IPS DF 4.7 (cell line): ENCODE data around the gene SNX9.
A peak's percentile ranks its signal among the peaks of the same experiment; 100 is the strongest.
"Not testable (repeated sequence)": the region's sequence is repeated elsewhere in the genome, so short reads cannot be mapped to it uniquely, and the experiment has no call there.

Experiments used
- DNase-seq: peaks from one replicate; pipeline ENCODE4 v3.0.0-alpha.2; 2013; ENCODE audit warnings: low spot score; ENCODE audit errors: extremely low read depth

Gene SNX9

DNA sequence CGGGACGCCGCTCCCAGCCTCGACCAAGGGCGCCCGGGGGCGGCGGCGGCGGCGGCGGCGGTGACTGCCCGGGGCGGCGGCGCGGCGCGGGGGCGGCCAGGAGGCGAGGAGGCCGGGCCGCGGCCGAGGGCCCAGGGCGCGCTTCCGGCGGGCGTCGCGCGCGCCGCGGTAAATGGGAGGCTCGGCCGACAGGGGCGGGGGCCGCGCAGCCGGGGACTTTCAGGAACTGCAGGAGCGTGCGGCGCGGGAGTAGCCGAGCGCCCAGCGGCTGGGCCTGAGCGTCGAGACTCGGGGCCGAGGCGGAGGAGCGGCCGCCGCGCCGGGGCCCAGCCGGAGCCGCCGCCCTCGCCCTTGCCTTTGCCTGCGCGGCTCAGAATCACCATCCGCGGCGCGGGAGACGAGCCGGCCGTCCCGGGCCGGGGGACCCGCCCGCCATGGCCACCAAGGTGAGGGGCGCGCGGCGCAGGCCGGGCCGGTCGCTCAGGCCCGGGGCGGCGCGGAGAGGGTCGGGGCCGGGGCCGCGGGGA, at the start of gene SNX9:
Gene SNX9 (plus strand): TSS at position 246 of the 527 bp plus-strand sequence. CDS start 189 bp downstream, at position 435.
- DNase-seq = no peak

DNA sequence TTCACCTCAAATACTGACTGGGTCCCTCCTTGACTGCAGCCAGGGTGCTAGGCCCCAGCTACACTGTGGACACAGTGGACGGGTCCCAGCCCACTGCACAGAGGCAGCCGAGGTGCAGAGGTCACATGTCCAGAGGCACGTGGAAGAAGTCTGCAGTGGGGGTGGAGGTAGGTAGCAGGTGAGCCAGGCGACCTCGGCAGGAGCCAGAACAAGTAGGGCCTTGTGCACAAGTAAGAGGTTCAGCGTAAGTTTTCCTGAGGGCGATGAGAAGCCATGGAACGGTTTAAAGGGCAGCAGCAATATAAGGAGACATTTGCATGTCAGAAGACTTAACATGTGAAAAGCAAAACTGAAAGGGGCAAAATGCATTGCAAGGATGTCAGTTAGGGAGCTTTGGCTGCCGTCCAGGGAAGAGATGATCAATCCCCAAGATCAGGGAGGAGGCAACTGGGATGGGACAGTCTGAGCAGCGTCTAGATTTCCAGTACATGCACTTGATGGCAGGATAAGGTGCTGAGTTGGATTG, 49.7 kb upstream of the SNX9 start:
- DNase-seq = no peak

DNA sequence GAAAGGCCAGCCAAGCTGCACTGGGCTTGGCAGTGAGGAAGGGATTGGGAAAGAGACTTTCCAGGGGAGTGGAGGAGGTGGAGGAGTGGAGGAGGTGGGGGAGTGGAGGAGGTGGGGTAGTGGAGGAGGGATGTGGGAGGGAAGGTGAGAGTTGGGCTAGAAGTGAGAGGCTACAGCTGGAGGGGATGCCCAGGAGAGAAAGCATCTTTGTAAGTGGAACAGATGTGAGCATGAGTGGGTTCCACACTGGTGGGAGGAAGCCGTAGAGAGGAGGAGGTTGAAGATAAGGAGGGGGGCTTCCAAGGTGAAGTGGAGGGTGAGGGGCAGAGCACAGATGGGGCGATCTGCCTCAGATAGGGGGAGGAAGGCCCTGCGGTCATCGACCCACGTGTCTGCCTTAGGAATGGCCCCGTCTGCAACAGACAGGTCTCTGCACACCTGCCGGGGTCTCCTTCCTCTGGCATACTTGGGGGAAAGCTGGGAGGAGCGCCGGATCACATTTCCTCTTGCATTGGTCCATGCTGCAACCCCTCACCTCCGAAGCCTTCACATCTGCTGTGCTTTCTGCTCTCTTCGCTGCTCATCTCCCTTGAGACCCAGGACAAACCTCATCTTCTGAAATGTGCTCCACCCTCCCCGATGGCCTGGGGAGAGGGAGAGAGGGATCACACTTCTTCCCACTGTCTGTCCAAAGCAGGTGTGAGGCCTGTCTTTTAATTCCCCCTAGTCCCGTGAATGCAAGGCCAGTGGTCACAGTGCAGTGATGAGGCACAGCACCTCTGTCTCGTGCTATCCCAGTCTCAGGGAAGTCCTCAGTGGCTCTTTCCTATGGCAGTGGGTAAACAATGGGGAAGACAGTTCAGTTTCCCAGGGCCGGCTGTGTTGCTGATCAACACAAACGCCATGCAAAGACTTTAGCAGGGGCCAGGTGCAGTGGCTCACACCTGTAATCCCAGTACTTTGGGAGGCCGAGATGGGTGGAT, 48.6 kb upstream of the SNX9 start:
- DNase-seq = no peak

DNA sequence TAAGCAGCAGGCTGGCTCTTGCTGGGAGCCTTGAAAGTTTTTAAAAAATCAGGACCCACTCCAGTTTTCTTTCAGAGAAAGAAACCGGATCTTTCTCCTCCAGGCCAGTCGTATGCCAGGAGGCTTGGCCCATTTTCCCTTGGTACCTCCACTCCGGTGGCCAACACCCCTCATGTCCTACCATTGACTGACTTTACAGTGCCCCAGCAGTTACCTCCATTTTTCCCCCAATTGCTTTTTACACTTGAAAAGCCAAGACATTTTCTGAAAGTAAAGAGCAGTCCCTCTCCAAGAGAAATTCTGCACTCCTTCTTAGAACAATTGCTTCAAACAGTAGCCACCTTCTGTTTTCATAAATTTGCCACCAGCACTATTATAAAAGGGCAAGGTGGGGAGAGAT, 47.7 kb upstream of the SNX9 start:
- DNase-seq = no peak

DNA sequence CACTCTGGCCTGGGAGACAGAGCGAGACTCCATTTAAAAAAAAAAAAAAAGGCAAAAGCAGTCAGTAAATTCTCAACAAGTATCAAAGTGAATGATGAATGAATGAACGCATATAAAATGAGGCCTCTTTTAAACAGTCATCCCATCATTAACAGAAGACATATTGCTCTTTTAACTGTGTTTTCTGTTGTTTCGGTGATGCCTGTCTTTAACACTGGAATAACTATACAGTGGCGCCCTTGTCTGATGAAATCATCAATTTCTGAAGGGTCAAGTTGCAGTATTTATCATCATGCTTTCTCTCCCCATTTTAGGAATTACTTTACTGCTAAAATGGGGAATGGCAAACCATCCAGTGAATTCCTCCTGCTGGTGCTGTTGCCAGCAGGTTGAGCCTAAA, 45.7 kb upstream of the SNX9 start:
- no peak for DNase-seq

DNA sequence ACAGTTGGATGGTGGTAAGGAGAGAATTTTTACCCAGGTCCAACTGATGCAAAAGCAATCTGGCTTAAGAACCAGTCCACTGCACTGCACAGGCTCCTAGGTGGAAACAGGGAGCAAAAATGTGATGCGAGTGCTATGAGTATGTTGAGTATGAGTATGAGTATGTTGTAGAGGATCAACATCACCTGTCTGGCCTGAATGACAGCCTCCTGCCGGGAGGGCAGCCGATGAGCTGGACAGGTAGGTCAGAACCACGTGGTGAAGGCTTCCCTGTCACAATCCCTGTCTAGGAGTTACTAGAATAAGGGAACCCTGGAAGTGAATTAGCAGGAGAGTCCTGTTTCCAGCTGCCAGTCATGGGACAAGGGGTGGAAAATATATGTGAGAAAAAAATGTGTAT, 44.3 kb upstream of the SNX9 start:
- DNase-seq = no peak

DNA sequence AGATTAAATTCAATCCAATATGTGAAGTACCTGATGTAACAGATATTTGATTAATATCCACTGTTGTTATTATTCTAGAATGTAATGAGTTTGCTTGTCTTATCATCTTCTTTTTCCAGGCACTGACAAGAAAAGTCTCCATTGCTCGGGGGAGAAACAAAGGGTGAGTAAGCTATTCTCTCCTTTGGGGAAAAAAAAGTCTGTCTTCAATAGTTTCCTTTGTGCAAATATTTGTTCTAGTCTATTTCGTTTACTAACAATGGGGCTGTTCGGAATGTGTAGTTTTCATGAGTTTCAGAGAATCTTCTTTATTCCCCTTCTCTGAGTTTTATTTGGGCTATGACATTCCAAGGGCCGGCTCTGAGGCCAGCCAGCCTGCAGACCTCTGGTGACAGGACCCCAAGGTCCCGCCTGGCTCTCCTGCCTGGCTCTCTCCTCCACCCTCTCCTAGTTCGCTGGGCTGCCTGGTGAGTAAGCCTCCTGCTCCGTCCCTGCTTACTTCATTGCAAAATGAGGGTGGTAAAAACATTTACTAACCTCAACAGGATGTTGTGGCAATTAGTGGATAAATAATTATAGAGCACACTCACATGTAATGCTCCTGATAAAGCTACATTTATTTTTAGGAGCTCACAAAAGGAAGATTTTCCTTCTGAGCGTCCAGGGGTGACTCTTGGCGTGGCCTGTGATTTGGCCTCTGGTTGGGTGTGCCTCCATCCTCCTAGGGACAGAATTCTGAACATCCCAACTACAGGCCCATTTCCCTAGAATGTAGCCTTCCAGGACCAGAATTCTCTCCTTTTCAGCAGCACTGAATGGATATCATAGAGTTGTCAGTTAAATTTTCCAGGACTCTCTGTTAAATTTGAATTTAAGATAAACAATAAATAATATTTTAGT, 43.1 kb upstream of the SNX9 start:
- no peak for DNase-seq

DNA sequence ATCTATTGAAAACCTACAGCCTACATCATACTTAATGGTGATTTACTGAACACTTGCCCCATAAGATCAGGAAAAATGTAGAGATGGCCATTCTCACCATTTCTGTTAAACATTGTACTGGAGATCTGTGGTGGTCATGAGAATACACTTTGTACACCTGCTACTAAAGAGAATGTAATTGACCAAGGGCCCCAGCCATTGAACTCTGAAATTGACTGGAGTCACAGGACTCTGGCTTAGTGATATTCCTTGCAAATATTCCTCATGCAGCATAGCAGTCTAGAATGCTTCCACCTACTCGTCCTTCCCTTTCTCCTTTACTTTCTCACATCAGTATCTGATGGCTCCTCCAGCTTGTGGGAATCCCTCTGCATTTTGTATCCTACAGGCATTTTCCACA, 37.4 kb upstream of the SNX9 start:
- no peak for DNase-seq

DNA sequence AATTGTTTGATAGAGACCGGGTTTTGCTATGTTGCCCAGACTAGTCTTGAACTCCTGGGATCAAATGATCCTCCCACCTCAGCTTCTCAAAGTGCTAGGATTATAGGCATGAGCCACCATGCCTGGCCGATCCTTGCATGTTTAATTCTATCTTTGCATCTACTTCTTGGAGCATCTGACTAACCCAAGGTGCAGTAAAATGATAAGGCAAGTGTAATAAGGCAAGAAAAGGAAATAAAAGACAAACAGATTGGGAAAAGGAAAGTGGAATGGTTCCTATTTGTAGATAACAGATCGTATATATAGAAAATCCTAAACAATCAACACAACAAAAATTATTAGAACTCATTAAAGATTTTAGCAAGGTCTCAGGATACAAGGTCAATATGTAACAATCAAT, 36.8 kb upstream of the SNX9 start:
- no peak for DNase-seq

DNA sequence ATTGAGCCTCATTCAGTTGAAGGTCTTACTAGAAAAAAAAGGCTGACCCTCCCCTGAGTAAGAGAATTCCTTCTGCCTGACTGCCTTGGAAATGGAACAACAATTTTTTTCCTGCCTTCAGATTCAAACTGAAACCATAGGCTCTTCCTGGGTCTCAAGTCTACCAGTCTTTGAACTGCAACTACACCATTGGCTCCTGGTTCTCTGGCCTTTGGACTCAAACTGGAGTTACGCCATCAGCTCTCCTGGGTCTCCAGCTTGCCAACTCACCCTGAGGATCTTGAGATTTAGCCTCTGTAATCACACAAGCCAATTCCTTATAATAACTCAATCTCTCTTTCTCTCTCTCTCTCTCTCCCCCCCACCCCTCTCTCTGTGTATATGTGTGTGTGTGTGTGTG, 36.0 kb upstream of the SNX9 start:
- DNase-seq = no peak

DNA sequence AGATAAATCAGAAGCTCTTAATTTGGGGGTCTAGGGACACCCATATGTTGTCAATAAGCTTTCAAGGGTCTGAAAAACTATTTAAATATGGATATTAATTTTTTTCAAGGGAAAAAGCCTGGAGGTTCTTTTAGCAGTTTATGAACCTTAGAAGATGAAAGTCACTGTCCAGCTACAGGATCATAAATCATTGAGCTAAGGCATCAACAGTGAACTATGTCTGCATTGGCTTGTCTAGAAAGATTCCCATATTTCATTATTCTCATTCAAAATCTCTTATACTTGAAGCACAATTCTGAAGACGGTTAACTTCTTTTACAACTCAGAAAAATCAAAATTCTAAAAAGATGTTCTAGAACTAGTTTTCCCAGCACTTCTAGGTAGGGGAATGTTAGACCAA, 34.9 kb upstream of the SNX9 start:
- no peak for DNase-seq

DNA sequence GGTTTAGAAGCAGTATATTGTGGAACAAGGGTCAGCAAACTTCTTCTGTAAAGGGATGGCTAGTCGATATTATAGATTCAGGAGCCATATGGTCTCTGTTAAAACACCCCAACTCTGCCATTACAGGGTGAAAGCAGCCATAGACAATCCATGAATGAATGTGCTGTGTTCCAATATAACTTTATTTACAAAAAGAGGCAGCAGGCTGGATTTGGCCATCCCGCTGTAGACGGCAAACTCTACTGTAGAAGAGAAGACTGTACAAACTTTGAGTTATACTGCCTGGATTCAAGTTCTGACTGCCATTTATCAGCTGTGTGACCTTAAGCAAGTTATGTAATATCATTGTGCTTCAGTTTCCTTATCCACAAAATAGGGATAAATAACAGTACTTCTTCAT, 33.7 kb upstream of the SNX9 start:
- no peak for DNase-seq

DNA sequence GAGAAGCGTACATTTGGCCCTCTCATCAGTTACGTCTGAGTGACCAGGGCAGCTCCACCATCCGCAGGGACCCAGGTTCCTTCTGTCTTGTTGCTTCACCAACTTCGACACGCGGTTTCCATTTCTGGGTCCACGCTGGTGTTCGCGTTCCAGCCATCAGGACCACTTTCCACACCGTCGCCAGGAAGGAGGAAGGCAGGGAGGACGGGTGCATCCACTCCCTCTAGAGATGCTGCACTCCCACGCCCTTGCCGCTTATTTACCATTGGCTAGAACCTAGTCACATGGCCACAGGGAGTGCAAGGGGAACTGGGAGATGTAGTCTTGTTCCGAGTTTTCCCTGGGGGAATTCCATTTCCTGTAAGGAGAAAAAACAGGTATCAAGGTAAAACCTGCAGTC, 33.2 kb upstream of the SNX9 start:
- DNase-seq = peak; percentile 62

DNA sequence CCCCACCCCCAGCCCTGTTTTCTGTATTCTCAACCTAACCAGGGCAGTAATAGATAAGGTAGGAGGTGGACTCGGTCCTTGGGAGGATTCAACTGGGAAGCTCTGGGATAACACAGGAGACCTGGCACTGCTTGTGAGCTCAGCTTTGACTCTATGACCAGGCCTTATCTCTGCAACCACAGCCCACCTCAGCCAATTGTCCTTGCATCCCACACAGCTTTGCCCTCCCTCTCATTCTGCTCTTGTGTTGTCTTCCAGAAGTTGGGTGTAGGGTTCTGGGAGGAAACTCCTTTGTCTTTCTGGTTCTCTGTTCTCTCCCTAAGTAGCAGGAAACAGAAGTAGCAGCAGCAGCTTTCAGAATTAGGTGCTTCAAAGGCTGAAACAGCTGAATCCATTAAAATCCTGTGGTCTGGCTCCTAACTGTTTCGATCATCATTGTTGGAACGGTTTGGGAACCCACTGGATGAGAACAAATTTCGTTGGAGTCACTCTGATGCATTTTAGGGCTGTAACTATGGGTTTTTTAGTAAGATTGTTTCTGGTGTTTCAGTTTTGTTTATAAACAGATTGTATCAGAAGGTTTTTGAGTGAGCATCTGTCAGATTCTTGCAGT, 32.4 kb upstream of the SNX9 start:
- no peak for DNase-seq

DNA sequence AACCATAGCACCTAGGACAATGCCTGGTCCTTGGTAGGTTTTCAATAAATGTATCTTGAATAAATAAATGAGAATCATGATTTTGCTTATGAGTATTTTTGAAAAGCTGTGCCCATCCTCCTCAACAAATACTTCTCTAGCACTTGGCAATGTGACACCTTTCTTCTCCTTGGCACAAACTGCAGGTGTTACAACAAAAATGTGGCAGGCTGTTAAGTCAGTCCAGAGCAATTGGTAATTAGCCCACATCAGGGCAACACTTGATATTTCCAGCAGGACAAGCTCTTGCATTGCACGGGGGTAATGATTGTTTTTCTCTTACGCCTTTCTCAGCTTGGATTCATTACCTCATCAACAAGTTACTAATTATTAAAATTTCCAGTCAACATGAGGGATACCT, 31.6 kb upstream of the SNX9 start:
- no peak for DNase-seq

DNA sequence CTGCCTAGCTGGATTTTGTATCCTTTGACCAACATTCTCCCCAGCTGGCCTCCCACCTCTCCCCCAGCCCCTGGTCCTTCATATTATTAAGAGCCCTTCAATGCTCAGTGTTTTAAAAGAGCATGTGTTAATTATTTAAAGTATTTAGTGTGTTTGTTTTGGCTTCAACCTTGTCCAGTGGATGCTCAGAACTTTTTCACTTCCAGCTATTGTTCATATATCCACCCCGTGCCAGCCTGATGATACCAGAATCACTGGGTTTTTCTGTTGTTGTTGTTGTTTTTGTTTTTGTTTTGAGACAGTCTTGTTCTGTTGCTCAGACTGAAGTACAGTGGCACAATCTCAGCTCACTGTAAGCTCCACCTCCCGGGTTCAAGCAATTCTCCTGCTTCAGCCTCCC, 30.4 kb upstream of the SNX9 start:
- no peak for DNase-seq

DNA sequence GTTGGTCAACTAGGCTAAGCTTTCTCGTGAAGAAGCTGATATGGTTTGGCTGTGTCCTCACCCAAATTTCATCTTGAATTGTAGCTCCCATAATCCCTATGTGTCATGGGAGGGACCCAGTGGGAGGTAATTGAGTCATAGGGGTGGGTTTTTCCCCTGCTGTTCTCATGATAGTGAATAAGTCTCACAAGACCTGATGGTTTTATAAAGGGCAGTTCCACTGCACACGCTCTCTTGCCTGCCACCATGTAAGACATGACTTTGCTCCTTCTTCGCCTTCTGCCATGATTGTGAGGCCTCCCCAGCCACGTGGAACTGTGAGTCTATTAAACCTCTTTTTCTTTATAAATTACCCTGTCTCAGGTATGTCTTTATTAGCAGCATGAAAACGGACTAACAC, 29.0 kb upstream of the SNX9 start:
- not testable (repeated sequence) for DNase-seq

DNA sequence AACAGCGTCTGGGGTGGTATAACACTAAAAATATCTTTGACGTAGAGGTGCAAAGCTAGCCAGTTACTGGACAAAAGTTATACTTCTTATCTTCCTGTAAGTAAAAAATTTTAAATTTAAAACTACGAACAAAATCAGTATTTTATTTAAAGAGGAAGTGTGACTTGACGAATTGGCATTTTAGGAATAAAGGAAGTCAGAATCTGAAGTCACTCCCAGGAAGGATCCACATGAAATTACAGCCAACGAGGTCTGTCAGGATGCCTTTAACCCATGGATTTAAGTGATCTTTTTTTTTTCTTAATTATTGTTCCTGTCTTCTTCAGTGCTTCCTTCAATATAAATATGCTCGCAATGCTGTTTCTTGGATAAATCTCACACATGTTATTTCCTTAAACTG, 27.2 kb upstream of the SNX9 start:
- no peak for DNase-seq

DNA sequence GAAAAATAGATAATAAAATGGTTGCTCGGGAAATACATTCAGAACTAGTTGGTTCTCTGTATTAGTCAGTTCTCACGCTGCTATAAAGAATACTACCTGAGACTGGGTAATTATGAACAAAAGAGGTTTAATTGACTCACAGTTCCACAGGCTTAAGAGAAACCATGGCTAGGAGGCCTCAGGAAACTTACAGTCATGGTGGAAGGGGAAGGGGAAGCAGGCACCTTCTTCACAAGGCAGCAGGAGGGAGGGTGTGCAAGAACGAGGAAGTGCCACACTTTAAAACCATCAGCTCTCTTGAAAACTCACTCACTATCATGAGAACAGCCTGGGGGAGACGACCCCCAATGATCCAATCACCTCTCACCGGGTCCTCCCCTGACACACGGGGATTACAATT, 24.2 kb upstream of the SNX9 start:
- no peak for DNase-seq

DNA sequence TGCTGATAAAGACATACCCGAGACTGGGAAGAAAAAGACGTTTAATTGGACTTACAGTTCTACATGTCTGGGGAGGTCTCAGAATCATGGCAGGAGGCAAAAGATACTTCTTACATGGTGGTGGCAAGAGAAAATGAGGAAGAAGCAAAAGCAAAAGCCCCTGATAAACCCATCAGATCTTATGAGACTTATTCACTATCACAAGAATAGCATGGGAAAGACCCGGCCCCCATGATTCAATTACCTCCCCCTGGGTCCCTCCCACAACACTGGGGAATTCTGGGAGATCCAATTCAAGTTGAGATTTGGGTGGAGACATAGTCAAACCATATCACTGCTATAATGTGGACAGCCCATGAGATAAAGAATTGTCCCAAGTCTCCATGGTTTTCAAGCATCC, 23.5 kb upstream of the SNX9 start:
- DNase-seq = not testable (repeated sequence)
